ENCODE measurements around the gene KCNJ5.
"Not testable (repeated sequence)": the region's sequence is repeated elsewhere in the genome, so short reads cannot be mapped to it uniquely, and the experiment has no call there.

KCNJ5 gene

DNA sequence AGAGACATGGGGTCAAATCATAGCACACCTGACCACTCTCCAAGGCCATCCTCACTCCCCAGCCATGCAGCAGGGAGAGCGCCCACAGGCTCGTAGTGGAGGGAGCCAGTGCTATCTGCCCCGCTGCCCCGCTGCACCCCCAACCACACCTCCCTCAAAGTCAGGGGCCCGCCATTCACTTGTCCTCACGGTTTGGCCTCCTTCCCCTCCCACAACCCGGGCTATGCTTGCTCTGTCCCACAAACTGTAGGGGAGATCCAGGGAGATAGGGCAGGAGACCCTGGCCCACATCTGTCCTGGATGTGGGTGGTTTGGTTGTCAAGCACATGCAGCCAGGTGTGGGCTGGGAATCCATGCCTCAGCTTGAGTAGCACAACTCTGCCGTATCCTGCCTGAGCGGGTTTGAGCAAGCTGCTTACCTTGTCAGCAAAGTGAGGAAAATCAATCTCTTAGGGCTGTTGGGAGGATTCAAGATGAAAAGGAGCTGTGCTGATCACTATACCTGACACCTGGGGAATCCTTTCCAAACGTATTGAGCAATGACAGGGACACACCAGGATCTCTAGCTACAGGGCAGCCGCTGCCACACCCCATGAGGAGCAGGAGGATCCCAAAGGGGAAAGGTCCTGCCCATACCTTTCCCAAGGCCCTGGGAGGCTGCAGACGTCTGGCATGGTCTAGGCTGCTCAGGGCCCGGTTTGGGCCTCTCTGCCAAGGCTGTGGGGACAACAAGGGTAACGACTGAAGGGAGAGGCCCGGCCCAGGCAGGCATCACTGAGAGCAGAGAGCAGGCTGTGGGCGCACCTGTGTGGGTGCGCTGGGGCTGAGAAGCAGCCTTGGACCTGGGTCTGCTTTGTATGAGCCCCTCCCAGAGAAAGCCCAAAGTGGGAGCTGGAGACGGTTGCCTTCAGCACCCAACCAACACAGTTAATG lies 23.3 kb downstream of the KCNJ5 start:
- no peak for DNase-seq

GRCh38 chr11:128915149-128915521 lies 24.0 kb downstream of the KCNJ5 start:
- DNase-seq: no peak

- DNase-seq: no peak
Observed at GRCh38 chr11:128916037-128916572, 24.9 kb downstream of the KCNJ5 start.

- DNase-seq: no peak
Observed at GRCh38 chr11:128916681-128917080, 25.5 kb downstream of the KCNJ5 start.

- no peak for DNase-seq
Observed at GRCh38 chr11:128917144-128917724, 26.1 kb downstream of the KCNJ5 start.

DNA sequence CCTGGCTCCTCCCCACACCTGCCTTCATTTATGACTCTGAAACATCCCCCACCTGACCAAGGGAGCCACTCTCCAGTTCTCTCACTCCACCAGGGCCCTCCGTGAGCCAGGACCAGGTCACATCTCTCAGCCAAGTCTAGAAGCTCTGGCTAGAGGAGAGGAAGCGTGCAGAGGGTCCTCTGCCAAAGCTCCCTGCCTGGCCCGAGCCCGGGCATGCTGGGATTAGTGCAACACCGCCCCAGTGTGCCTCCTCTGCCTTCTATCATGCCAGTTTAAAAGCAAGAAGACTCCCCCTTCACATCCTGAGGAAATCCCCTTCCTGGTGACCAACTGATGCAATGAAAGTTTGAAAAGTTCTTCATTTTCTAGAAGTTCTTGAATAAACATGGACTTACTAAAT lies 28.1 kb downstream of the KCNJ5 start:
- DNase-seq: no peak

GRCh38 chr11:128919635-128920034 lies 28.5 kb downstream of the KCNJ5 start:
- not testable (repeated sequence) for DNase-seq

DNA sequence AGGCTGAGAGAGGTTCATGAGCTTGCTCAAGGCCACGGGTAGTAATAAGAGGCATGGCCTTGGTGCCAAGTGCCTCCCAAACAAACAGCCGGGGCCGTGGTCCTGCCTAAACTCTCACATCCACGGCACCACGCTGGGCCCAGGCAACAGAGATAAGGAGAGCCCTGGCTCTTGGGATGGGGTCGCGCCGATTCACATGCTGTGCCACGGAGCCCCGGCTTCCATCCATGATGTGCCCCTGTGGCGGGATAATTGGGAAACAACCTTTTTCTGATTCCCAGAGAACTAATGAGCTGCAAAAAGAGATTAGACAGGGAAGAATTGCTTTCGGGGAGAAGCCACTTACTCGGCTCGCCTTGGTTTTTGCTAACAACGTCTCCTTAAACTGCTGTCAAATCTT lies 29.5 kb downstream of the KCNJ5 start:
- DNase-seq: no peak

DNA sequence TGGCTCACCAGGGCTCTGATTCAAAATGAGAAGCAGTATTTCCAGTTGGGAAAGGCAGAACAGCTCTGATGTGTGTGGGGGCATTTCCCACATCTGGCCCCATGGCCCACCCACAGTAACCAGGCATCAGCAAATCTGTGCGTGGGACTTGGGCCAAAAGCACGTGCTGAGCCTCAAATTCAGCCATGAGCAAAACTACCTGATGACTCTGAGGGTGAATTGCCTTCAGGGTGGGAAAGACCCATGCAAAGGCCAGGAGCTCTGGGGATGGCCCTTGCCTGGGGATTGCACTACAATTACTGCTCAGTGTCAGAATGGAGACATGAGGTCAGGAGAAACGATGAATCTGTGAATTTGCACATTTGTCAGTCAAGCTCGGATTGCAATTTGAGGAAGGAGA lies 30.6 kb downstream of the KCNJ5 start:
- DNase-seq: no peak

DNA sequence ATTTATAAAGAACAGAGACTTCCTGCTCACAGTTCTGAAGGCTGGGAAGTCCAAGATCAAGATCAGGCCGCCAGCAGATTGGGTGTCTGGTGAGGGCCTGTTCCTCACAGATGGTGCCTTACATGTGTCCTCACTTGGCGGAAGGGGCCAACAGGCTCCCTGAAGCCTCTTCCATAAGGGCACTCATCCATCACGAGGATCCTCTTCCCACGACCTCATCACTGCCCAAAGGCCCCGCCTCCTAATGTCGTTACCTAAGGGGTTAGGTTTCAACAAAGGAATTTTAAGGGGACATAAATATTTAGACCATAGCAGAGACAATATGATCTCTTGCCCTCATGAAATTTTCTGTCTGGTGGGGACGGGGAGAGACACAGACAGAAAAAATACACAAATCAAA lies 32.9 kb downstream of the KCNJ5 start:
- DNase-seq: no peak

DNA sequence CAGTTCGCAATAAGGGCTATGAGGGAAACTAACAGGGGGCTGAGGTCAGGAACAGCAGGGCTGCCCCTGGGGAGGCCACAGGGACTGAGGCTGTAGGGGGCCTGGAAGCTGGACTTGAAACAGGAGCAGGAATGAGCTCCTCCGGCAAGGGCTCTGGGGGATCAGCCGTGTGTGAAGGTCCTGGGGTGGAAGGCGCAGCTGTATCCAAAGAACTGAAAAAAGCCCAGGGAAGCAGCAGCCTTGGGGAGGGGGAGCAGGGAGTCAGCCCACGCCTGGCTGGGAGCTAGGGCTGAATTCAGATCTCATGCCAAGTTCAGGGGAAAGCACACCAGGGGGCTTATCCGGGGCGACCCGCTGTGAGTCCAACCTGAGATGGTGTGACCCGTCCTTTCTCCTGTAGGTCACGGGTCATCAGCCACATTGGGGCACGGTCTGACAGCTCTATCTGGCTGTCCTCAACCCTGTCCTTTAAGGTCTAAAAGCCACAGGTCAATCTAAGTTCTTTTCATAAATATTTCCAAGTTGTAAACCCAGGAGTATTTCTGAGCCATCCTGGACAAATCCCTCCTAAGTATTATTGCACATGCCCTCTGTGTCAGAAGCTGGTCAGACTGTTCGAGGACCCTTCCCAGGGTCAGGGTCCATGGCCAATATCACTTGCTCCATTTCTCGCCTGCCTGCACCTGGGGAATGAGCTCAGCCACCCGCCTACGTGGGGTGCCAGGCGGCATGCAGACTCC lies 33.5 kb downstream of the KCNJ5 start:
- DNase-seq: no peak

DNA sequence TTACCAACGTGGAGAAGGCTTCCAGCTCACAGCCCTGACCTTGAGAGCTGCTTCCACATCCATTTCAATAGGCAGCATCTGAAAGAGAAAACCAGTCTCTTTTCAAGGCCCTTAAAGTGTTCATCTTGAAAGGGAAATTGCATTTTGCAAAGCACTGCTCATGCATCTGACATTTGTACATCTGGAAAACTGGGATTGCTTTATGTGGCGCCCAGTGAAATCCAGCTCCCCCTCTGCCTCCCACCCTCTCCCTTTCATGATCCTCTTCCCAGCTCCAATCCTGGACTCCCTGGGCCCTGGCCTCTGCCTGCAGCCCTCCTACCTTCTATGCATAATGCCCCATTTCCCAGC lies 34.1 kb downstream of the KCNJ5 start:
- no peak for DNase-seq

DNA sequence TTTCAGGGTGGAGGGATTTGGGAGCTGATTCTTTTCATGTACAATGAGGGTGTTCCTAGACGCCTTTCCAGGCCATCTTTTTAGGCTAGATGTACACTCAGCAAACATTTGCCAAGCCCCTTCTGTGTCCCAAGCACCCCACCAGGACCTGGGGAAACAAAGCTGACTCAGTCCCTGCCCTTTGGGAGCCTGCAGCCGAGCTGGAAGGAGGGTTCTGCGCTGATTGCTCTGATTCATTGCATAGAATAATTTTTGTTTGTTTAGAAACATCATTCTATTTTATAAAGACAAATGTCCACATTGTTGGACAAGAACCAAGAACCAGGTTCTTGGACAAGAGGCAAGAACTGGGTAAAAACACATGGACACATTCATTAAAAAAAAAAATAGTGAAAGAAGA lies 34.8 kb downstream of the KCNJ5 start:
- DNase-seq: no peak

DNA sequence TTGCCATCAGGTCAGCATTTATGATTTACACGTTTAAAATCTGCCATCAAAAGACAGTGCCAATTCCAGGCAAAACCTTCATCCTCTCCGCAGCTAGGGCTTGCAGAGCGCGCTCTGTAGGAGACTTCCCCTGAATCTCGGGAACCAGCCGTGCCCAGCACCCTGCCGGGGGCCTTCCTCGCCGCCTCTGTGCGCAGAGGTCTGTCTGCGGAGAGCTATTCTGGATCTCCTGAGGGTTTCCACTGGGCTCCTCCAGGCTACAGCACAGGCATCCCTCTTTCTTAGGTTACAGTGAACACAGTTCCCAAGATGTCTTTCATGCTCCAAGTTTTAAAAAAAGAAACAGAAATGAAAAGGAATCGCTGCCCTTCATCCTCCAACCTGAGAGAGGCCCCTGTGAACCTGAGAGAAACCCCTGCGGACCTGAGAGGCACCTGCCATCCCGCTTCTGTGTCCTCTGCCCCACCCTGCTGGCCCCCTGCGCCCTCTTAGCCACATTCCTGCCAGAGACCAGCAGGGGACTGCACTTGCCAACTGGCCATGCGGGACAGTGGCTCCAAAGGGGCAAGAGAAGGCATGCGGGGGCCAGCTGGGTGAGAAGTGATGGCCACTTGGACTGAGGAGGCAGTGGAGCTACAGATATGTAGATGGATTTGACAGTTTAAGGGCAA lies 35.4 kb downstream of the KCNJ5 start:
- DNase-seq: no peak

DNA sequence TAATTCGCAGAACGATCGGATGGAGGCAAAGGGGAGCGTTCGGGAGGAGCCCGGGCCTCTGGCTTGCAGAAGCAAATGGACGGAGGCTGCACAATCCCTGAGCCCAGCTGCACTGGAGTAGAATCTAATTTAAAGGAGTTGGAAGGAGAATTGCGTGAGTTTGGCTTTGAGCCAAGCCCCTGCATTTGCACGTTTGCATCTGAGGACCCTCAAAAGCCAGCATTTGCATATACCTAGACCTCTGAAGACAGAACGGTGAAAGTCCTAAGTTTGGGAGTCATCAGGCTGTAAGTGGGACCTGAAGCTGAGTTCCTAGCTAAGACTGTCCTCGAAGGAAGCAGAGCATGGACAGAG lies 35.9 kb downstream of the KCNJ5 start:
- DNase-seq: no peak

DNA sequence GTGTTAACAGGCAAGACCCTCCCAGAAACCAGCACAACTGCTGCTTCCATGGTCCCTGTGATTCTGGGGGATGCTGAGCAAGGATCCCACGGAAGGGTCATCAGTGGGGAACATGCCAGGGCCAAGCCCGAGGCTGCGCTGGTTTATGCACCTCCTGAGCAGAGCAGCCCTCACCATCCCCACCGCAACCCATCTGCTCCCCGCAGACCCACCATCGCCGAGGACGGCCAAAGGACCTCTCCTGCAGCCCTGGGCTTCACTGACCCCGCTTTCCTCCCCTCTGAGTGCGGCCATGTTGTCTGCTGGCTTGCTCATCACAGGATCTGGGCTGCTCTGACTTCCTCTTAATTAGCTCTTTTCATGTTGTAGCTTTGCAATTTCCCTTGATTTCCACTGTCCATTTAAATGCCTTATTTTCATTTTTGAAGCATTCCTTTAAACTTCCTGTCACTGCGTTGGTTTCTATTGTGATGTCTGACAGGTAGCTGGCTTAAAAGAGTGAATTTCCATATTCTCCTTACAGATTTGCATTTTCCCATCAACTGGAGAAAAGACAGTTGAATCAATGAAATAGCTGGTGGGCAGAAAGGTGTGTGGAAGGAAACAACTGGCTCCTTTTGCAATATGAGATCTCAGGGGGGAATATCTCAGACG lies 36.7 kb downstream of the KCNJ5 start:
- no peak for DNase-seq

GRCh38 chr11:128928400-128928799 lies 37.2 kb downstream of the KCNJ5 start:
- no peak for DNase-seq

- no peak for DNase-seq
Observed at GRCh38 chr11:128929468-128929867, 38.3 kb downstream of the KCNJ5 start.

DNA sequence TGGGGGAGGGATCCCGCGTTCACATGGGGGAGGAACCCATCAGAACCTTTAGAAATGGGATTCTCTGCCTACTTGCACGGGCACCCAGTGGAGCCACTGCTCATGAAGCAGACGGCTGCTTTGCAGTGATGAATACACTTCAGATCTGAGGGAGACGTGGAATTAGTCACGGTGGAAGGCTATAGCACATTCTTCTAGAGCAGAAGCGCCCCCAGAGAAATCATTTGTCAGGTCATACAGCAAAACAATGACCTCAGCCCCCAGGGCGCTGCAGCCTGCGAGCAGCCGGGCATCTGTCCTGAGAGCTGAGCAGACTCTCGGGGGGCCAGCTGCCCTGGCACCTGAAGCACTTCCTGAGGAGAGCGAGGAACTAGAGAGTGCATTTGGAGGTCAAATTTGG lies 38.8 kb downstream of the KCNJ5 start:
- no peak for DNase-seq

DNA sequence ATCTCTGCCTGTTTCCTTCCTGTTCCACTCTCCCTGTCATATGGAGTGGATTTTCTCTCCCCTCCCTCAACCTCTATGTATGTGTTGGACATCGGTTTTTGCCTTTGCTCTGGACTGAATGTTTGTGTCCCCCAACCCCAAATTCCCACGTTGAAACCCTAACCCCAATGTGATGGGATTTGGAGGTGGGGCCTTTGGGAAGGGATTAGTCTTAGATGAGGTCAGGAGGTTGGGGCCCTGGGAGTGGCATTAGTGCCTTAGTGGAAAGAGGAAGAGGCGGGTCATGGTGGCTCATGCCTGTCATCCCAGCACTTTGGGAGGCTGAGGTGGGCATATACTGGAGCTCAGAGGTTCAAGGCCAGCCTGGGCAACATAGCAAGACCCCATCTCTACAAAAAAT lies 39.9 kb downstream of the KCNJ5 start:
- no peak for DNase-seq

GRCh38 chr11:128931668-128932067 lies 40.5 kb downstream of the KCNJ5 start:
- peak; percentile 39 for DNase-seq

- DNase-seq: no peak
Observed at GRCh38 chr11:128933481-128934178, 42.5 kb downstream of the KCNJ5 start.

All from NCI-H2171 (cell line).